Transverse colon (tissue), 4 donors: ENCODE data around the gene OLFM3. TPM values are rescaled to one million over a fixed set of nuclear protein-coding genes. Genes with fewer than 3 reads are reported as not detected.

Experiments
- DNase-seq: peaks from one replicate; pipeline ENCODE4 v3.0.0-alpha.2; 2019
- H3K27ac ChIP-seq, 4 donors: fragments of 200-600 bp; sonication (generic); 2 replicates each; pipeline ENCODE4 v1.5.1; 2016 to 2018; ENCODE audit warnings: inconsistent platforms in 4 of 4
- H3K27me3 ChIP-seq: fragments of 200-600 bp; sonication (generic); 2 replicates; pipeline ENCODE4 v1.5.1; 2017; ENCODE audit warnings: inconsistent platforms
- H3K36me3 ChIP-seq, 4 donors: fragments of 200-600 bp; sonication (generic); 2 replicates each; pipeline ENCODE4 v1.5.1; 2017 to 2019; ENCODE audit warnings: inconsistent platforms in 4 of 4
- H3K4me1 ChIP-seq, 4 donors: fragments of 200-600 bp; sonication (generic); 2 replicates each; pipeline ENCODE4 v1.5.1; 2017 to 2020; ENCODE audit warnings: inconsistent platforms in 4 of 4
- H3K4me3 ChIP-seq, 4 donors: fragments of 200-600 bp; sonication (generic); 1 replicate in 1 of 4; 2 replicates in 3 of 4; pipeline versions ENCODE4 v1.5.1 to v1.6.1; 2017 to 2019; ENCODE audit warnings: inconsistent platforms in 4 of 4
- H3K9me3 ChIP-seq, 2 donors: fragments of 200-600 bp; sonication (generic); 2 replicates each; pipeline ENCODE4 v1.5.1; 2017 to 2019; ENCODE audit warnings: inconsistent platforms in 2 of 2
- EP300 ChIP-seq: sonication (generic); formaldehyde crosslinking; IDR thresholded peaks from one replicate; pipeline ENCODE4 v1.6.1; 2017; ENCODE audit warnings: antibody characterized with exemption, low read depth
- POLR2A ChIP-seq: fragments of 450-650 bp; IDR thresholded peaks from one replicate; pipeline ENCODE4 v1.6.1; 2016; ENCODE audit warnings: antibody characterized with exemption, mild to moderate bottlenecking, moderate library complexity
- POLR2AphosphoS5 ChIP-seq, 3 donors: sonication (generic); formaldehyde crosslinking; IDR thresholded peaks; one replicate each; pipeline ENCODE4 v1.6.1; 2016; ENCODE audit warnings: antibody characterized with exemption in 3 of 3
- WGBS, 2 donors: methylation state at CpG; one replicate each; pipeline ENCODE4 v1.1.5; 2018; ENCODE audit warnings: low coverage in 1 of 2; 5-methylcytosine and 5-hydroxymethylcytosine counted together
- in situ Hi-C, 4 donors: fragments of 200-750 bp; cut with MboI; loops; one replicate each; pipeline versions ENCODE4 v1.15.0 to v1.15.1; 2017; ENCODE audit warnings: low sequenced_read_pairs in 3 of 4, low pct_ligation_motif_present in 1 of 4, low pct_unique_long_range_greater_than_20kb in 1 of 4
- intact Hi-C: fragments of 100-400 bp; cut with DNase I; formaldehyde crosslinking; loops from one replicate; pipeline ENCODE4 v1.15.1; 2023; ENCODE audit warnings: low total_unique reads
- total RNA-seq, 4 donors: library from RNA; depleted of rRNA; stranded (reverse); fragments of >200 nt; gene quantifications; one replicate each; pipeline ENCODE4 v1.1.0, GENCODE V29; 2016
- TF ChIP-seq, protein P1 (sequence below), 5 experiments: fragments of 200-600 bp in 3 of 5; fragments of 450-650 bp in 2 of 5; sonication (generic) in 3 of 5; IDR thresholded peaks; 1 replicate in 2 of 5; 2 replicates in 3 of 5; pipeline ENCODE4 v1.5.1; 2016 to 2017; ENCODE audit warnings: antibody characterized with exemption in 5 of 5, inconsistent platforms in 3 of 5, mild to moderate bottlenecking in 2 of 5, moderate library complexity in 1 of 5

The OLFM3 gene
- total RNA-seq, 4 donors from 2014 or later = 0.55 TPM; not detected in 3

DNA sequence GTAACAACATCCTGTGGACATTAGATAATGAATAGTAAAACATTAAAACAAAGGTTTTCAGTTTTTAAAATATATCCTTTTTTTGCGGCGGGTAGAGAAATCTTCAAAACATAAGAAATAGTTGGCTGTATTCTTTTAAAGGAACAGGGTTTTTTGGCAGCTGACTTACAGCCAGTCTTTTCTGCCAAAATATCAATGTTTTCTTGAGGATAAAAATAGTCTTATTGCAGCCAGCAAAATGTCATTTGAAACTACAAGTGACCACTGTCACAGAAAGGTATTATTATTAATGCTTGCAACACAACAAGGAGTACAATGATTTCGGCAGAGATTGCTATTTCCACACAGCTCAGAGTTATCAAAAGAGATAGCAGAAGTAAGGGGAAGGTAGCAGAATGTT, 21.4 kb downstream of the OLFM3 start:
- no peaks in the 10 kb centered on the region for H3K9me3 ChIP-seq
- no peak overlapping the region for H3K4me3 ChIP-seq
- no peak for DNase-seq
- H3K4me1 ChIP-seq = no peaks in the 10 kb centered on the region
- no peaks in the 10 kb centered on the region for H3K27me3 ChIP-seq
- in situ Hi-C loops = loop anchor here in 1 of 4 donors (25.0 kb wide), 1 partner anchor 212 kb away; no protein-coding TSS in a partner anchor
- WGBS, 2 donors = 60 to 94% methylated on average over 3 of the region's 3 CpGs
- H3K36me3 ChIP-seq = no peaks in the 10 kb centered on the region
- intact Hi-C loops = no loop called here
- TF ChIP-seq EP300 (no peak), POLR2AphosphoS5 (IDR thresholded peaks at IDR 0.05) (no peak), POLR2A (no peak)
- TF ChIP-seq, protein P1, sequence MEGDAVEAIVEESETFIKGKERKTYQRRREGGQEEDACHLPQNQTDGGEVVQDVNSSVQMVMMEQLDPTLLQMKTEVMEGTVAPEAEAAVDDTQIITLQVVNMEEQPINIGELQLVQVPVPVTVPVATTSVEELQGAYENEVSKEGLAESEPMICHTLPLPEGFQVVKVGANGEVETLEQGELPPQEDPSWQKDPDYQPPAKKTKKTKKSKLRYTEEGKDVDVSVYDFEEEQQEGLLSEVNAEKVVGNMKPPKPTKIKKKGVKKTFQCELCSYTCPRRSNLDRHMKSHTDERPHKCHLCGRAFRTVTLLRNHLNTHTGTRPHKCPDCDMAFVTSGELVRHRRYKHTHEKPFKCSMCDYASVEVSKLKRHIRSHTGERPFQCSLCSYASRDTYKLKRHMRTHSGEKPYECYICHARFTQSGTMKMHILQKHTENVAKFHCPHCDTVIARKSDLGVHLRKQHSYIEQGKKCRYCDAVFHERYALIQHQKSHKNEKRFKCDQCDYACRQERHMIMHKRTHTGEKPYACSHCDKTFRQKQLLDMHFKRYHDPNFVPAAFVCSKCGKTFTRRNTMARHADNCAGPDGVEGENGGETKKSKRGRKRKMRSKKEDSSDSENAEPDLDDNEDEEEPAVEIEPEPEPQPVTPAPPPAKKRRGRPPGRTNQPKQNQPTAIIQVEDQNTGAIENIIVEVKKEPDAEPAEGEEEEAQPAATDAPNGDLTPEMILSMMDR (IDR thresholded peaks at IDR 0.05) = no peak
- H3K27ac ChIP-seq = no peak overlapping the region

DNA sequence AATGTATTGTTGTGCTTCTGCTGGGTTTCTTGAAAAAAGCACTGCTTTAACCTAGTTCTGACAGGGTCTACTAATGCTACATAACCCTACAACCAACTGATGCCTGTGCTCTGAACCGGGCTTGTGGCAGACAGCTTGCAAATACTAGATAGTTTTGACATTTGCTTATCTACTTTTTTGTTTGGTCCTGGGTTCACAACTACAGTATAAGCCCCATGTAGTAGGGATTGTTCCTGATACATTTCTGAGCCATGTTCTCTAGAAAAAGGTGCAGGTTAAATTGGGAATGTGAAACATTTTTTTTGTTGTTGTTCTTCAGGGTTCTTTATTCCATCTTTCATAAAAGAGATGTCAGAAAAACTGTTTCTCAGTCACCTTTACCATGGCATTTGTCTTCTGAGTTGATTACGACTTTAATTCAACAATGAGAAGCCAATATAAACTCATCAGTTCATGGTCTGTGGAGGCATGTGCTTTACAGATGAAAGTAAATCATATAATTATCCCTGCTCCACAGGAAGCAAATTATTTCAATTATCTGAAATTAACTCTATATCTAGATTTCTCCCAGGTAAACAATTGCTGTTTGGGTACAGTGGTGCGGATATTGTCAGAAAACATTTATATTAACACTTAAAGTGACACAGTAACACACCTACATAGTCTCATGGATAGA, 22.0 kb downstream of the OLFM3 start:
- no peak for DNase-seq
- TF ChIP-seq POLR2AphosphoS5 (IDR thresholded peaks at IDR 0.05) (no peak), POLR2A (no peak), EP300 (no peak)
- TF ChIP-seq, protein P1 (IDR thresholded peaks at IDR 0.05) = no peak
- WGBS, 2 donors = 52 to 60% methylated on average over 2 to 3 of the region's 3 CpGs
- no peak overlapping the region for H3K4me3 ChIP-seq
- in situ Hi-C loops (loop anchor here in 1 of 4 donors (25.0 kb wide), 1 partner anchor 213 kb away; no protein-coding TSS in a partner anchor), intact Hi-C loops (no loop called here)
- H3K27me3 ChIP-seq = no peaks in the 10 kb centered on the region
- H3K36me3 ChIP-seq = no peaks in the 10 kb centered on the region
- no peaks in the 10 kb centered on the region for H3K4me1 ChIP-seq
- no peak overlapping the region for H3K27ac ChIP-seq
- no peaks in the 10 kb centered on the region for H3K9me3 ChIP-seq

DNA sequence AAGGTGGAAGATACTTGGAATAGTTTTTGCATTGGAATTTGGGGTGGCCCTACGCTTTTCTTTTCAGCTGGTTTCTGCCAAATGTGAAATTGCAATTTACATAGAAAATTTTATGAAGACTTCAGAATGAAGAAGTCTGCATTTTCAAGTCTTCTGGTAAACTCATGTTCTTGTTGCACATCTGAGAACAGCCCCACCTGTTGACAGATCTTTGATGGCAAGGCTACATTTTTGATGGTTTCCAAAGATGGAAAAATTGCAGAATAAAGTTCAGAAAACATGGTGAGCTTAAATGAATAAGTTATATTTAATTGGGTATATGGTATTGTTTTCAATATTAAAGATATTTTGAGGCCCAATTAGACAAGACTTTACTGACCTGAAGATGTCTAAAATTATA, 25.4 kb downstream of the OLFM3 start:
- no peaks in the 10 kb centered on the region for H3K4me1 ChIP-seq
- in situ Hi-C loops (no loop called here), intact Hi-C loops (no loop called here)
- TF ChIP-seq POLR2AphosphoS5 (IDR thresholded peaks at IDR 0.05) (no peak), EP300 (no peak), POLR2A (no peak)
- TF ChIP-seq, protein P1 (IDR thresholded peaks at IDR 0.05) = no peak
- no peaks in the 10 kb centered on the region for H3K36me3 ChIP-seq
- no peak overlapping the region for H3K4me3 ChIP-seq
- no peaks in the 10 kb centered on the region for H3K9me3 ChIP-seq
- WGBS, 2 donors = 61 to 82% methylated on average over 1 of the region's 1 CpG
- no peak for DNase-seq
- no peak overlapping the region for H3K27ac ChIP-seq
- H3K27me3 ChIP-seq = no peaks in the 10 kb centered on the region

DNA sequence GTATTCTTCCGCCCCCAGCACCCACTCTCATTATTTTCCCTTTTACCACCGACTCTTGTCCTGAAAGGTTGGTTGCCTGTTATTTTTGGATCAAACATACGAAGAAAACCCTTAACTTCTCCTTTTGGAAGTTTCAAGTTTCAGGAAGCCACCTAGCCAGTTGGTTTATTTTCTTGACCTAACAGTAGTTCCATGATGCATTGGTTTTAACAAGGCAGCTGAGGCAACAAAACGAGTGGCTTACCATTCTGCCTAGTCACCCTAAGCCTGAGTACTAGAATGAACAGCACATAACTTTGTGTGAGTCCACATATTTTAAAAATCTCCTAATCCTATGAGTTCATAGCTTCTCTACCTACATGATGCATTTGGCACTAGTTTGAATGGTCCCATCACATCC, 28.9 kb downstream of the OLFM3 start:
- DNase-seq = no peak
- Histone ChIP-seq H3K4me3 (no peak overlapping the region), H3K27ac (no peak overlapping the region), H3K9me3 (no peaks in the 10 kb centered on the region), H3K36me3 (no peaks in the 10 kb centered on the region), H3K27me3 (no peaks in the 10 kb centered on the region), H3K4me1 (no peaks in the 10 kb centered on the region)
- 59 to 75% methylated on average over 4 of the region's 4 CpGs for WGBS, 2 donors
- TF ChIP-seq, protein P1 (IDR thresholded peaks at IDR 0.05) = no peak
- TF ChIP-seq EP300 = no peak
- no peak for TF ChIP-seq POLR2AphosphoS5 (IDR thresholded peaks at IDR 0.05)
- TF ChIP-seq POLR2A = no peak
- intact Hi-C loops = no loop called here
- in situ Hi-C loops = no loop called here
